HG03469 (cell line): ENCODE measurements around the gene HDAC11.
A peak's percentile ranks its signal among the peaks of the same experiment; 100 is the strongest.
"Not testable (repeated sequence)": the region's sequence is repeated elsewhere in the genome, so short reads cannot be mapped to it uniquely, and the experiment has no call there.

ENCODE experiments used
- ATAC-seq: cut with Tn5 transposase; IDR thresholded peaks from one replicate; pipeline ENCODE4 v1.9.1; 2021; ENCODE audit warnings: mild to moderate bottlenecking, moderate library complexity, moderate number of reproducible peaks; ENCODE audit not compliant: unreplicated experiment

HDAC11 gene

GRCh38 chr3:13479582-13480339 lies at the start of gene HDAC11:
HDAC11 (plus strand) TSS chr3:13480306; CDS start chr3:13480348, 42 bp downstream.
- peak; percentile 95 for ATAC-seq

- ATAC-seq, result not testable (repeated sequence)
Measured at GRCh38 chr3:13430411-13430875, 49.7 kb upstream of the HDAC11 start.

- ATAC-seq, result no peak
Measured at GRCh38 chr3:13432093-13432492, 48.0 kb upstream of the HDAC11 start.

GRCh38 chr3:13433912-13434311 lies 46.2 kb upstream of the HDAC11 start:
- no peak for ATAC-seq

- not testable (repeated sequence) for ATAC-seq
Measured at GRCh38 chr3:13436213-13436612, 43.9 kb upstream of the HDAC11 start.

- no peak for ATAC-seq
Measured at GRCh38 chr3:13440204-13440817, 39.8 kb upstream of the HDAC11 start.

GRCh38 chr3:13442882-13443281 lies 37.2 kb upstream of the HDAC11 start:
- ATAC-seq, result not testable (repeated sequence)

GRCh38 chr3:13451301-13451673 lies 28.8 kb upstream of the HDAC11 start:
- no peak for ATAC-seq

- no peak for ATAC-seq
Measured at GRCh38 chr3:13452490-13453335, 27.4 kb upstream of the HDAC11 start.

GRCh38 chr3:13455644-13456043 lies 24.5 kb upstream of the HDAC11 start:
- no peak for ATAC-seq

- no peak for ATAC-seq
Measured at GRCh38 chr3:13457593-13457992, 22.5 kb upstream of the HDAC11 start.

- ATAC-seq, result no peak
Measured at GRCh38 chr3:13459605-13460340, 20.3 kb upstream of the HDAC11 start.

- no peak for ATAC-seq
Measured at GRCh38 chr3:13460341-13460736, 19.8 kb upstream of the HDAC11 start.

GRCh38 chr3:13461169-13462124 lies 18.7 kb upstream of the HDAC11 start:
- no peak for ATAC-seq

- no peak for ATAC-seq
Measured at GRCh38 chr3:13462125-13462629, 17.9 kb upstream of the HDAC11 start.

GRCh38 chr3:13462822-13463221 lies 17.3 kb upstream of the HDAC11 start:
- ATAC-seq, result no peak

- ATAC-seq, result no peak
Measured at GRCh38 chr3:13463618-13464400, 16.3 kb upstream of the HDAC11 start.

- ATAC-seq, result no peak
Measured at GRCh38 chr3:13465236-13465873, 14.8 kb upstream of the HDAC11 start.
